Activated naive CD4-positive, alpha-beta T cell treated with anti-CD3 and anti-CD28 coated beads, Interleukin-2, amount 50 U/mL, for 72 hours (primary cell): ENCODE data around the gene LTBR. TPM values are rescaled to one million over a fixed set of nuclear protein-coding genes. Genes with fewer than 3 reads are reported as not detected.

Experiments used
- ATAC-seq, 2 donors: fragments of 150-1000 bp; cut with Tn5 transposase; 2 replicates each; pipeline ENCODE4 v1.10.0; 2021; ENCODE audit warnings: mild to moderate bottlenecking in 2 of 2, moderate library complexity in 2 of 2
- DNase-seq, 2 donors: peaks; one replicate each; pipeline ENCODE4 v3.0.0; 2021 to 2022; ENCODE audit warnings: low spot score in 2 of 2
- H3K27ac Mint-ChIP-seq, 2 donors: one replicate each; pipeline ENCODE4 v1.8.0; 2022; ENCODE audit warnings: mild to moderate bottlenecking in 2 of 2, mixed read lengths in 2 of 2
- H3K36me3 Mint-ChIP-seq, 2 donors: one replicate each; pipeline ENCODE4 v1.8.0; 2022; ENCODE audit warnings: mixed read lengths in 2 of 2
- H3K9me3 Mint-ChIP-seq, 2 donors: one replicate each; pipeline ENCODE4 v1.8.0; 2022; ENCODE audit warnings: mixed read lengths in 2 of 2
- total RNA-seq, 2 donors: library from RNA; stranded (reverse); gene quantifications; one replicate each; pipeline ENCODE4 v1.2.3, GENCODE V29; 2022

The LTBR gene
- total RNA-seq, 2 donors from 2014 or later: 2.0 to 3.1 TPM

DNA sequence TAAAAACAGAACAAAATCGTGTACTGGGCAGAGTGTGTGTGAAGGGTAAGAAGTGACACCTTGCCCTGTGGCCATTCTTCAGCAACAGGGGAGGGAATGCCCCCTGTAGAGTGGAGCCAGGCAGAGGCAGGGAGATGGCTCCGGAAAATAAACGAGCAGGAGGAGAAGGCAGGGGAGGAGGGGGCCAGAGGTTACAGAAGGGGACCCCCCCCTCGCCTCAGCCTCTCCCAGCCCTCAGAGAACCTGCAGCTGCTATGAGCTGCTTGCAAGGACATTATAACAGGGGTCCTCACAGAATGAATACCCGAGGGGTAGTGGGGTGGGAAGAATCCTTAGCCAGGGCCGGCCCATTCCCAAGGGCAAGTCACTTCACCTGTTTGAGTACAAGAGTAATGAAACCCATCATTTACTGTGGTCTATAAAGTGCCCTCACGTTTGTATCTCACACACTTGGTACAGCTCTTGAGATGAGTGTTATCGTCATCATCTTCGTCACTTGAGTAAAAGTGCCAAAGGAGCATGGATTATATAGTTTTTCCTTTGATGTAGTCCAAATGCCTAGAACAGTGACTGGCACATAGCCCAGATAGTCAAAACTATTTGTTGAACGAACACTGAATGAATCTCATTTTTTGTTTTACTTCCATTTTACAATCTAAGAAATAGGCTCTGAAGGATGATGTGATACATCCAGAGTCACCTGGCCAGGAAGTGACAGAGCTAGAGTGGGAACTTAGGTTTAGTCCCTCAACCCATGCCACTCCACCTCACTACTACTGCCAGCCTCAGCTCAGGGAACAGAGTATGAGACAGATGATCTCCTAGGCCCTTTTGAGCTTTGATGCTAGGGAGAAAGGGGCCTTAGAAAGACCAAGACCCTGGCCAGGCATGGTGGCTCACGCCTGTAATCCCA lies 23.1 kb upstream of the LTBR start:
- no peaks in the 10 kb centered on the region for H3K9me3 Mint-ChIP-seq
- DNase-seq (peak in 1 of 2 donors; percentile 2), ATAC-seq (peak; percentile 55 to 68)
- H3K27ac Mint-ChIP-seq: peak overlapping the region in 1 of 2 donors; percentile 85
- H3K36me3 Mint-ChIP-seq: no peaks in the 10 kb centered on the region

DNA sequence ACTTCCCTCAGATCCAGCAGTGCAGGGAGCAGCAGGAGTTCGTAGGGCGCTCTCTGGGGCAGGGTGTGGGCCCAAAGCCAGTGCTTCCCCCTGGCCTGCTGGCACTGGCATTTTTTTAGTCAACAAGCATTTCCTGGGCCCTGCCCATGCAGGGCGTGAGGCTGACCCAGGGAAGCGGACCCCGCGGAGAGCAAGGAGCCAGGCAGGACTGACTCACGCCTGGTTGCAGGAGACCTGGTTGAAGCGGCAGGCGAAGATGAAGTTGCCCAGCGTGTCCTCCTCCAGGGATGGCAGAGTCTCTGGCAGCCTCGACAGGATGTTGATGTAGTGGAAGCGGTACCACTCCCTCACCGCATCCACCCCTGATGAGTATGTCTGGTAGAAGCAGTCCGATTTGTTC lies 22.1 kb upstream of the LTBR start:
- DNase-seq (no peak), ATAC-seq (peak in 1 of 2 donors; percentile 23)
- Mint-ChIP-seq H3K27ac (peak overlapping the region; percentile 27 to 85), H3K9me3 (no peaks in the 10 kb centered on the region), H3K36me3 (no peaks in the 10 kb centered on the region)

DNA sequence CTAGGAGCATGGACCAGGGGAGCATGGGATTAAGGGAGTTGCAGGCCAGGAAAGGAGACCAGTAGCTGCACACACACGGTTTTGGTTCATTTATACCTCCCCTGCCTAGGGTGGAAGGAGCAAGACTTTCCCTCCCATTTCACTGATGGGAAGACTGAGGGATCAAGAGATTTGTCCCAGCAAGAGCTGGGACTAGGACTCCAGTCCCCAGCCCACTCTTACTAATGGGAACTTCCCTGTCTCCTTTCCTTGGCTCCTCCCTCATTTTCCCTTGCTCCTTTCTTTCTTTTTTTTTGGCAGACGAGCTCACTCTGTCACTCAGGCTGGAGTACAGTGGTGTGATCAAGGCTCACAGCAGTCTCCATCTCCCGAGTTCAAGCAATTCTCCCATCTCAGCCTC lies 21.6 kb upstream of the LTBR start:
- H3K36me3 Mint-ChIP-seq: no peaks in the 10 kb centered on the region
- ATAC-seq (no peak), DNase-seq (no peak)
- H3K27ac Mint-ChIP-seq: peak overlapping the region; percentile 27 to 48
- no peaks in the 10 kb centered on the region for H3K9me3 Mint-ChIP-seq

DNA sequence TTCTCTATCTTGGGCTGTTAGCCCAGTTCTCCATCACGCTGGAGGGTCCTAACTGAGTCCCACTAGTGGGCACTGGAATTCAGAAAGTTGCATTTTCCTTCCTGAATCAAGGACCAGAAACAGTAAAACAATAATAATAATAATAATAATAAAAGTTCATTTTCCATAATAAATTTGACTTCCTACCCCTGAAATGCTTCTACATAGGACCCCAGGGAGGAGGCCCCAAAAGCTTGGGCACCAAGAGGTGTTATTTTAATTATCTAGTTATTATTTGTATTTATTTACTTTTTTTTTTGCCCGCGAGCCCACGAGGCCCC lies 21.0 kb upstream of the LTBR start:
- Mint-ChIP-seq H3K36me3 (no peaks in the 10 kb centered on the region), H3K9me3 (no peaks in the 10 kb centered on the region), H3K27ac (no peak overlapping the region)
- DNase-seq: no peak
- ATAC-seq: no peak

DNA sequence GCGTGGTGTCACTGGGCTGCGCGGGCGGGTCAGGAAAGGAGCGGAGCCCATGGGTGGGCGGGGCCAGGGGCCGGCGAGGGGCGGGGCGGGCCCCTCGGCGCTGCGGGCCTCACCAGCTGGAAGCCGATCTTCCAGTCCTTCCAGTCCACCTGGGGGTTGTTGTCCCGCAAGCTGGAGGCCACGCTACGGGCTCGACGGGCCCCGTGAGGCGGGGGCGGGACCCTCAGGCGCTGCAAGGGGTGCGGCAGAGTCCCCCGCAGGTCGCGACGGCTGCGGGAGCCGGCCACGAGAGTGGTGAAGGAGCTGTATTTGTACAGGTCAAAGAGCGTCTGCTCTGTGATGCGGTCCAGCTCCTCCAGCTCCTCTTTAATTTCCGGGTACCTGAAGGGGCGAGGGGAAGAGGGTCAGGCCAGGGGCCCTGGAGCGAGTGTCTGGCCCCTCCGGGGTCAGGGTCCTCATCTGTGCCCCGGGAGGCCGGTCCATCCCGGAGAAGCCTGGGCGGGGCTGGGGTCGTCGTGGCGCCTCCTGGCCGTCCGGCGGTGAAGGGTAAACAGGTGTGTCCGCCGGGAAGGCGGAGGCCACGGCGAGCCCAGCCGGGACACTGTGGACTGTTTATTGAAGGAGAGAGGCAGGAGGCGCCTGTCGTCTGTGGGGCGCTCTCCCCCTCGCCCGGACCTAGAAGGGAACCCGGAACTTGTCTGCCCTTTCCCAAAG lies 20.5 kb upstream of the LTBR start:
- H3K27ac Mint-ChIP-seq: peak overlapping the region in 1 of 2 donors; percentile 76
- H3K9me3 Mint-ChIP-seq: no peaks in the 10 kb centered on the region
- H3K36me3 Mint-ChIP-seq: no peaks in the 10 kb centered on the region
- DNase-seq: peak; percentile 62 to 73
- peak; percentile 80 for ATAC-seq

DNA sequence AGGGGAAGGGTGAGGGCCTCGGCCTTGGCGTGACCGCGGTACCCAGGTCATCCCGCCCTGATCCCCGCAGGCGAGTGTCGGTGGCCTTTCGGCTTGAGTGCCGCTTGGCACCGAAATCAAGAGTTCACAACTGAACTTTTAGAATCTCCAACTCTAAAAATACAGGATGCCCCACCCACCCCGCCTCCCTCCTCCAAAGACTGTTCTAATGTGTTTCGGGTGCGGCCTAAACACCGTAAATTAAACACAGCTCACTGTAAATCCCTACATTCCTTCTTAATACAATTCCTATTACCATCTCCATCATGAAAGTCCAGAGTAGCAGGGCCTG lies 20.0 kb upstream of the LTBR start:
- H3K27ac Mint-ChIP-seq: peak overlapping the region in 1 of 2 donors; percentile 76
- no peak for DNase-seq
- ATAC-seq: no peak
- H3K9me3 Mint-ChIP-seq: no peaks in the 10 kb centered on the region
- H3K36me3 Mint-ChIP-seq: no peaks in the 10 kb centered on the region

DNA sequence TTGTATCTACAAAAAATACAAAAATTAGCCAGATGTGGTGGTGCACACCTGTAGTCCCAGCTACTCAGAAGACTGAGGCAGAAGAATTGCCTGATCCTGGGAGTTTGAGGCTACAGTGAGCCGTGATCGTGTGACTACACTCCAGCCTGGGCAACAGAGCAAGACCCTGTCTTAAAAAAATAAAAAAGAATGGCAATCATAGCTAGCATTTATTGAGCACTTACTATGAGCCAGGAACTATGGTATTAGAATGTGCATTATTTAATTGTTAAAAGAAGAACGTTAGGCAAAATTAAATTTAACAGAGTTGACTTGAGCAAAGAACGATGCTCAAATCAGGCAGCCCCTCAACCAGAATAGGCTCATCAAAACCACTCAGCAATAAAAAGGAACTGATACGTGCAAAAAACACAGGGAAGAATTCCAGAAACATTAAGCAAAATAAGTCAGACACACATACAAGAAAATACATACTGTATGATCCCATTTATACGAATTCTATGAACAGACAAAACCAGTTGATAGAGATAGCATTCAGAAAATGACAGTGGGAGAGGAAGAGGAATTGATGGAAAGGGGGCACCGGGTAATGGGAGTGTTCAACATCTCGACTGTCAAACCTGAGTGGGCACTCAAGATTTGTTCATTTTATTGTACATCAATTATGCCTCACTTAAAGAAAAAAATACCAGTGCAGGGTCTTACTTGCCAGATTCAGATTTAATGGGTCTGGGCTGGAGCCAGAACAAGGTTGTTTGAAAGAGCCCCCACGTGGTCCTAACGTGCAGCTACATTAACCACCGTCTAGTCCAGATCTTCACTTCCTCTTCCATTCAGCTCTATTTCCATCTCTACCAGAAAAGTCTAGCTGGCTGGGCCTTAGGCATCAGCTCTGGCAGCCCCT lies 16.6 kb upstream of the LTBR start:
- no peaks in the 10 kb centered on the region for H3K36me3 Mint-ChIP-seq
- no peak overlapping the region for H3K27ac Mint-ChIP-seq
- no peak for DNase-seq
- no peaks in the 10 kb centered on the region for H3K9me3 Mint-ChIP-seq
- ATAC-seq: no peak

DNA sequence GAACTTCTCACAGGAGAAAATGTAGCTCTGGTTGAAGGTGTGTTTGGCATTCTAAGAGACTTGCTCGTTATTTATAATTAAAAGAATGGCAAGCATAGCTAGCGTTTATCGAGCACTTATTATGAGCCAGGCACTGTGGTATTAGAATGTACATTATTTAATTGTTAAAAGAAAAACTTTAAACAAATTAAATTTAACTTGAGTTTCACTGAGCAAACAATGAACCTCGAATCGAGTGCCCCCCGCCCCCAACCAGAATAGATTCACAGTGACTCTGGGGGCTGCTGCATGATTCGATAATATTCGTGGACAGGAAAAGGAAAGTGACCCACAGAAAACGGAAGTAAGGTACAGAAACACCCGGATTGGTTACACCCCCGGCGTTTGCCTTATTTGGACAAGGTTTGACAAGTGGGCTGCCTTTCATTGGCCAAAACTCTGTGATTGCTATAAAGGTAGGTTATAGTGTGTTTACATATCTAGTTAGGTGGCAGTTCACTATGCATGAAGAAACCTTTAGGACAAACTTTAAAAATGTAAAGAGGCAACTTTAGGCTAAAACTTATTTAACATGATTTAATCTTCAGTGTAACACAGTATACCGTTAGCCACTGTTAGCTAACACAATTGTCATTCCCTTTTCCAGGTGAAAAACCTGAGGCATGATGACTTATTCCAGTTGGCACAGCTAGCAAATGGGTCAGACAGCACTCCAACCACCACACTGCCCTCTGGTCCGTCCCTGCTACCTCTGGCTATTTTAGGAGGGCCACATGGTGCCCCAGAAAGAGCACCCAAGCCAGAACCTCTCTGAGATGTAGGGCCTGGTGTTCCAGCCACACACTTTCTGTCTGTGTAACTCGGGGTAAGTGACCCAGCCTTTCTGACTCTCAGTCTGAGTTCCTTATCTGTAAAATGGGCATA lies 15.7 kb upstream of the LTBR start:
- no peaks in the 10 kb centered on the region for H3K9me3 Mint-ChIP-seq
- H3K27ac Mint-ChIP-seq: peak overlapping the region in 1 of 2 donors; percentile 30
- H3K36me3 Mint-ChIP-seq: no peaks in the 10 kb centered on the region
- DNase-seq (no peak), ATAC-seq (no peak)

DNA sequence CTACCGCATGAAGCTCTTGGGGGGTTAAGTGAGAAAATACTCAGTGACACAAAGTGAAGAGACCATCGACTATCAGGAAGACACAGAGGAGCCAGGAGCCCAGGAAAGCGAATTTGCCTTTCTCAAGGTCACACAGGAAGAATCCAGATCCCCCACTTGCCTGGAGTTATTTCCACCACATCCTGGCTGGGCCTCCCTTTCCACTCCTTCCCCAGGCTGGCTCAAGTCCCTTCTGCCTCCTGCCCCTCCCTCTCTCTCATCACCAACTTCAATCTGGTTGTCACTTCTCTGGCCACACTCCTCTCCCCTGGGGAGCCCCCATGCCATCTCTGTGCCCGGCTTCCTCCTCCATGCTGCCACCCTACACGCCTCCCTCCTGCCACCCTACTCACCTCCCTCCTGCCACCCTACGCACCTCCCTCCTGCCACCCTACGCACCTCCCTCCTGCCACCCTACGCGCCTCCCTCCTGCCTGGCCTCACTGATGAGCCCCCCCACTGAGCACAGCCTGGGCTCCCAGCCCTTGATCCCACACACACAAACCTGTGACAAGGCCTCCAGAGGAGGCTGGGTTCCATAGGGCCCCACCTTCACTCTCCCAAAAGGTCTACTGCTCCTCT lies 14.9 kb upstream of the LTBR start:
- Mint-ChIP-seq H3K9me3 (no peaks in the 10 kb centered on the region), H3K36me3 (no peaks in the 10 kb centered on the region), H3K27ac (peak overlapping the region in 1 of 2 donors; percentile 30)
- ATAC-seq (no peak), DNase-seq (no peak)

DNA sequence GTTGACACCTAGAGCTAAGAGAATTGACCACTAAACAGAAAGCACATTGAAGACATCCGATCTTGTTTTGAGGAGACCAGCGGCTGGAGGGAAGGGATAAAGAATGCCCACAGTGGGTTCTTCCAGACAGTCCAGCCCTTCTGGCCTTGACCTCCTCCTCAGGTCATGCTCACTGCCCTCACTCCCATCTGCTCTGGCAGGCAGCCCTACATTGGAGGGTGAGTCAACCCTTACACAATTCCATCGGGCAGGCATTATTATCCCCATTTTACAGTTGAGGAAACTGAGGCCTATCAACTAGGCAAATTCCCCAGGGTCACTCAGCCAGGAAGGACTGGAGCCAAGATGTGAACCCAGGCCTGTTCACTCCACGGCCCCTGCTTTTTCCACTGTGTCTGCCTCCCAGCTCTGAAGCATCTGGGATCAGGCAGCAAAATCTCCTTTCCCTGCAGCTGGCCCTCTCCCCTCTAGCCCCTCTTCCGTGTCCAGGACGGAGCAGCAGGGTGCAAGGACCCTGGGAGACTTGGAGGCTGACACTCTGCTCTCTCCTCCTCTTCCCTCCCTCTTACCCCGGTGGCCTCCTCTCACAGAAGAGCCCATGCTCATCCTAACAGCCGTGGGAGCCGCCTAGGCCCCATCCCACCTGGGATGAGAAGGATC lies 13.9 kb upstream of the LTBR start:
- ATAC-seq: no peak
- Mint-ChIP-seq H3K27ac (peak overlapping the region; percentile 30 to 51), H3K9me3 (no peaks in the 10 kb centered on the region), H3K36me3 (no peaks in the 10 kb centered on the region)
- DNase-seq: no peak

DNA sequence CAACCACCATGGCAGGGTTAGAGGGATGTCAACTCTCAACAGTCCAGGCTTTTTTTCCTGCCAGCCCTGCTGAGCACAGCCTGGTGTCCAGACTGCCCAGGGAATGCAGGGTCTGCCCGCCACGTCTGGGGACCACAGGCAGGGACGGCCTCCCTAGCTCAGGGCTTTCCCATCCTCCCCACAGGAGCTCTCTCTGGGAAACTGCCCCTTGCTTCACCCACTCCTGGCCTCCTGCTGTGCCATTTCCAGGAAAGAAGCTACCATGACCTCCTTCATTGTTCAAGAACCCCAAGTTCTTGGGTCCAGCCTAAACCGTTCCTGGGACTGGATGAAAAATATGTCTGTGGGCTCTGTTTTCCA lies 13.4 kb upstream of the LTBR start:
- Mint-ChIP-seq H3K9me3 (no peaks in the 10 kb centered on the region), H3K27ac (peak overlapping the region; percentile 7 to 52), H3K36me3 (no peaks in the 10 kb centered on the region)
- no peak for DNase-seq
- ATAC-seq: no peak

DNA sequence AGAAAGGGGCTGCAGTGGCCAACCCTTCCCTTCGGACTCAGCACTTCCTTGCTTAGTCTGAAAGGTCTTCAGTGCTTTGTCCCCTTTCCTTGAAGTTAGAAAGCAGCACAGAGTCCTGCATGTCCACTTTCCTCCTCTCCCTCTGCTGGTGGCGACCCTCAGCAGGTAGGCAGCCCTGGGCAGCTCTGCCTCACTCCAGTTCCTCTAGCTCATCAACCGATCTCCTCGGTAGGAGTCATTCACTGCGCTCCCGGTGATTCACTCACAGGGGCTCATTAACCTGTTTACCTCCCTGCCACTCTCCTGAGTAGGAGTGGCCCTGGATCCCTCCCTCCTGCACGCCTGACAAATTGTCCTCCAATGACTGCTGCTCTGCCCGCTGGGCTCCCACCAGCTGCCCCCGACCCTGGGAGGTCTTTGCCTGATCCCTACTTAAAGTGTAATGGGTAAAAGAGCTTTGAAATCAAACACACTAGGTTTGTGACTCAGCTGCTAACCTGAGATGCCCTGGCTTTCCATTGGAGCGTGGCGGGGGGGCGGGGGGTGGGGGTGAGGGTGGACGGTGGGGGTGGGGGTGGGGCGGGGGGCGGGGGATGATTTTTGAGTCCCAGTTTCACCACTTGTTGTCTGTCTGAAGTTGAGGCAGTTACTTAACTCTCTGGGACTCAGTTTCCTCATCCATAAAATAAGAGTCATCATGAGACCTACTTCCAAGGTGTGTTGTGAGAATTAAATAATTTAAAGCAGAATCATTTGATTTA lies 12.8 kb upstream of the LTBR start:
- ATAC-seq (peak in 1 of 2 donors; percentile 15), DNase-seq (no peak)

DNA sequence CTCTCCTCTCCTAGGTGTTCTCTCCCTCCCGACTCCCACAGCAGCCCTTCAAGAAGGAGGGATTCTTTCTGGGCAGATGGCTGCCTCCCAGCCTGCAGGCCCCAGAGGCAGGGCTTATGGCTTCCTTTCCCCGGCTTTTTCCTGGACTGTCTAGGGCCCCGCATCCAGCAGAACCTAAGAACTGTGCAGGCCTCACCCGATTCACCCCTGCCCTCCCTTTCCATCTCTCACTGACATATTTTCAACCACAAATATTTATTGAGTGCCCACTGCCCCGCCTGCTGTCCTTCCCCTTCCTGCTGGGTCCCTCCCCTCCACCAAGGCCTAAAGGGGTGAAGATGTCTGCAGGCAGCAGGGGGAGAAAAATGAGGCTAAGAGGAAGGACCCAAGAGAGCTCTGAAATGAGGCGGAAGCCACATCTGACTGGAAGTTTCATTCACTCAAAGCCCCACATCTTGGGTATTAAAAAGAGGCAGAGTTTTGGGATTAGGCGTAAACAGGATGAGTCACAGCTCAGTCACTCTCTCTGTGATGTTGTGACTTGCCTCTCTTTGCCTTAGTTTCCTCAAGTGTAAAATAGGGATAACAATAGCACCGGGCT lies 11.5 kb upstream of the LTBR start:
- Mint-ChIP-seq H3K27ac (peak overlapping the region; percentile 77 to 94), H3K36me3 (no peaks in the 10 kb centered on the region), H3K9me3 (no peaks in the 10 kb centered on the region)
- ATAC-seq: peak; percentile 63 to 94
- DNase-seq: peak in 1 of 2 donors; percentile 42

More for the DNA sequence above, 12.8 kb upstream of the LTBR start:
- H3K27ac Mint-ChIP-seq: peak overlapping the region; percentile 7 to 22
- H3K9me3 Mint-ChIP-seq: no peaks in the 10 kb centered on the region
- no peaks in the 10 kb centered on the region for H3K36me3 Mint-ChIP-seq

DNA sequence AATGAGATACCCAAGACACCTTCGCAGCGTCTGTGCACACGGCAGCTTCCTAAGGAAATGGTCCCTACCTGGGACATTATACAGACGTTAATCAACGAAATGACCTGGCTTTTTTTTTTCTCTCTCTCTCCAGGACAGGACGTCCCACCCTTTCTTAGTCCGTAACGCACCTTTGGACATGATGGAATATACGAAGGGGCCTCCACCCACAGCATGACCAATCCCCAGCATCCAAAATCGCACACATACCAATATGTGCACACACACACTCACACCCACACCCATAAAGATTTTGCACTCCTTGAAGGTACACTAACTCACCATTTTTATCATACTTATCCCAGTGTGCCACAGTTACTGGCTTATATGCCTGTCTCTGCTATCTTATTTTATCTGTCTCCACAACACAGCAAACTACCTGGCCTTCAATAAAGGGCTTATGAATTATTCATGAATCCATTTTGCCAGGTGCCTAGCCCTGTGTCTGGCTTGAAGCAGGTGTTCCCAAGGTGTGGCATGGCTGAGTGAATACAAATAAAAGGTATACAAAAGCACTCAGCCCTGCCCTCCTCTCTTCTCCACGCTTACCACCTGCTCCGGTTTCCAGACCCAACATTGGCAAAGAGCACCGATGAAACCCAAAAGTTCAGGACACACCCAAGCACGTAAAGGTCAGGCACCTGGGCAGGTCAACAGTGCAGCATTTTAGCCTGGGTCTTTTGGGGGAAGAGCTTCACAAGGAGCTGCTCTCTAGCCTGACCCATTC lies 10.8 kb upstream of the LTBR start:
- Mint-ChIP-seq H3K36me3 (no peaks in the 10 kb centered on the region), H3K27ac (peak overlapping the region; percentile 77 to 94), H3K9me3 (no peaks in the 10 kb centered on the region)
- DNase-seq (no peak), ATAC-seq (no peak)
